Stimulated activated CD8-positive, alpha-beta memory T cell treated with anti-CD3 and anti-CD28 coated beads, Interleukin-12 subunit alpha, Interleukin-12 subunit beta, amount 100 ng/mL, for 24 hours (primary cell): ENCODE data around the gene APBA2.
"Not testable (repeated sequence)": the region's sequence is repeated elsewhere in the genome, so short reads cannot be mapped to it uniquely, and the experiment has no call there.

ENCODE experiments used
- DNase-seq: peaks from one replicate; pipeline ENCODE4 v3.0.0-alpha.2; 2020; ENCODE audit errors: extremely low read depth

Gene APBA2

DNA sequence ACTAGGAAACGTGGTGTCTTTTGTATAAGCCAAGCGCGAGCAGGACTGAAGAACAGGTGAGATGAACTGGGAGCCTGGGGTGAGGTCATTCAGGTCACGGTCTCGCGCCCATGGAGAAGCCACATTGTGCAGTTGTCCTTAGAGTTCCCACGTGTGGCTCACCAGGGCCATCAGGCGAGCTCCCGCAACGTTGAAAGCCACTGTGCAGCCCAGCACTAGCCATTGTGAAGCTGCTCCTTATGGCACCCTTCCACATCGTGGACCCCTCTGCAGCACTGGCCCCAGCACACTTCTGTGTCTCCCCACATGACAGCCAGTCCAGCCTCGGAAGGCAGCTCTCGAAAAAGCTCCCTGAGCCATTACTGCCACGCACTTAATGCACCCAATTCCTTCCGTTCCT lies 7.6 kb upstream of the APBA2 start:
- DNase-seq, result no peak

DNA sequence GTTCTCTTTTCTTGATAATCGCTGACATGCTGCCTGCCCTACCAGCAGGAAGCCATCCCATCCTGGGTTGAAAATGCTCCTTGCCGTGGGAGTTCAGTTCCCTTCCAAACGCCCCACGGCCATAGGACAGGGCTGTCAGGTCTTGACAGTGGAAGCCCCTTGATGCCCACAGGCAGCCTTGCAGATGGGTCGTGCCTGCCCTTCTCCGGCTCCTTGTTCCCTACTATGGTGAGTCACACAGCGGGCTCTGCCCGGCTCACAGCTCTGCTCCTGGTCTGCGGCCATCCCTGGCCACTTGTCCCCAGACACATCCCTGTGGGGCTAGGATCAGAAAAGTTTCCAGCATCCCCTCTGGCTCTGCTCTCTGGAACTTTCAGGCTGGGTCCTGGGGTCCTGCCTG lies 6.2 kb upstream of the APBA2 start:
- DNase-seq, result no peak

DNA sequence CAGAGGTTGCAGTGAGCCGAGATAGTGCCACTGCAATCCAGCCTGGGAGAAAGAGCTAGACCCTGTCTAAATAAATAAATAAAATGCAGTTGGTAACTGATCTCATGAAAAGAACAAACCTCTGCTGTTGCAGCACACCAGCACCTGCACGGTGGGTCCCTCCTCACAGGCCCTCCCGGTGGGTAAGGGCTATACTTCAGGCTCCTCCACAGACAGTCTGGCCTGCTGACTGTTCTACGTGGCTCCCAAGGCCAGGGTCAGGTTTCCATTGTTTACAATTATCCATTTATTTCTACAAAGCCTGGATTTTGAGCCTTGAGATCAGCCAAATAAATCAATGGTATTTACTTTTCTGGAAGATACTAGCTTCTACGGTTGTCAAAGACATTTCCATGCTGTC lies 5.1 kb upstream of the APBA2 start:
- no peak for DNase-seq

DNA sequence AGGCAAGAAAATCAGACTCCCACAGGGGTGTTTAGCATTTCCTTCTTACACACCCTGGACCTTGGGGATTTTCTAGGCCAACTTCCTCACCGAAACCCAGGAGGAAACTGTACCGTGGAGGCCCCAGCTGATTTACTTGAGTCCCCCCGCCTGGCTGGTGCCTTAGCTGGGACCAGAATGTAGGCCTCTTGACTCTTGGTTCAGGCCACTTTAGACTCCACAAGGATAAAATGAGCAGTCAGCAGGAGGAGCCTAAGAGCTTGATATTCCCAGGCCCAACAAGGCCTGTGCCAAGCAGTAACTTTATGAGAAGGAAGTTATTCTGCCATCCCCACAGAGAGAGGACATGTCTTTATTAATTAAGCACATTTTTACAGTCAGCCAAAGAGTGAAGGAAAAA lies 4.6 kb upstream of the APBA2 start:
- no peak for DNase-seq

DNA sequence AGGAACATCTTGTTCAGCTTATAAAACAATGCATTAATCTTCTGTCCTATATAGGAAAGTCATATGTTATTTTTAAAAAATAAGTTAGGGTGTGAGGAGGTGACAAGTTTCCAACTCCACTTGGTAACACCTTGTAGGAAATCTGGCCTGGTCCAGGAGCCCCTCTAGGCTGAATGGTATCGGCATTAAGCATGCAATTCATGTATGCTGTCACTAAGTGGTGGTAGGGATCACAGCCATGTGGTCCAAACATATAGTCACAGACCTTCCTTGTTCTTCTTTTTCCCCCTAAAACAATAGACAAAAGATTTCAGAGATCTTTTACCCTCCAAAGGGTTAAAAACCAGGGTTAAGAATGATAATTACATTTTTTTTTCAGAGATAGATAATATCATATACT lies 4.2 kb upstream of the APBA2 start:
- DNase-seq, result no peak

DNA sequence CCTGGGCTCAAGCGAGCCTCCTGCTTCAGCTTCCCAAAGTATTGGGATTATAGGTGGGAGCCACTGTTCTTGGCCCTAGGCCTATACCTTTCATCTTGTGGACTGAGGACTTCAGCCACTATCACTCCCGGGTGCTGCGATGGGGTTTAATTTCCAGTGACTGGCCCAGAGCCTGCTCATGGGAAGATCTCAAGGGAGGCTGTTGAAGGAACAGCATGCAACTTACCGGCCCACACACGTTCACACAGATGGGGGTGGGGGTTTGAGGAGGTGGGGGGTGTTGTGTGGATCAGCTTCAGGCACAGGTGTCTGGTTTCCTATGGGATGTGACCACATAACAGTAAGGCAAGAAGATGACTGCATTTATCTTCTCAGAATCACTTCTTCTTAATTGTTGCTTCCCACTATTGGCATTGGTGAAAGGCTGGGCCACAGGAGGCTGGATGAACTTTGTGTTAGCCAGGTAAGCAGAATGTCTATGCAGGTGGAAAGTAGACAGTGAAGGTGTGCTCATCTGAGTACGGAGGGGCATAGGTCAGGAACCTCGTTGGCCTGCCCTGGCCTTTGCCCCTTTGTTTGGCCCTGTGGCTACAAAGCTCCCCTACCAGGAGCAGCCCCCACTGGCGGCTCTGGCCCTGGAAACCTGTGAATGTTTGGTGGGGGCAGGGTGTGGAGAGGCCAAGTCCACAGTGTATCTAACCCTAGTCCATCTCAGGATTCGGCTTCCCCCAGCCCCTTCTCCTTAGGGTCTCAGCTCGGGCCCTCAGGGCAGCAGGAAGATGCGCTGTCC lies 1.4 kb upstream of the APBA2 start:
- DNase-seq, result no peak

DNA sequence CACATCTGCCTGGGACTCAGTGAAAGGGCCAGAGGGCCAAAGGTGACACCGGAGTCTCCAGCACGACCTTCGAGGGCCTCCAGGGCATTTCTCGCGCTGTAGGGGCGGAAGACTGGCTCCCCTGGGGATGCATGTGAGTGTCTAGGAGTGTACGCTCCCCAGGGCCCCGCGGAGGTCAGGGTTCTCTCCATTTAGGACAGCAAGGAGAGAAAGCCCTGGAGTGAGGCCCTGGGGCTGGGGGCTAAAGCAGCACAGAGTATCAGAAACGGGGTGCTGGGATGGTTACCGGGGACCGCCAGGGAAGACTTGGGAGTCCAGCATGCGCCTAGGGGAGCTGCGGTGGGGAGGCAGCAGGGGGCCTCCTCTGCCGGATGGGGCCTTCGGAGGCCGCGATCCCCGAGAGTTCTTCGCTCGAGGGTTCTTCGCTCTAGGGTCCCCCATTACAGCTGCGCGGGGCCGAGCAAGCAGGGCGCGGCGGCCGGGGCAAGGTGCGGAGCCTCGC lies 595 bp upstream of the APBA2 start:
- no peak for DNase-seq

DNA sequence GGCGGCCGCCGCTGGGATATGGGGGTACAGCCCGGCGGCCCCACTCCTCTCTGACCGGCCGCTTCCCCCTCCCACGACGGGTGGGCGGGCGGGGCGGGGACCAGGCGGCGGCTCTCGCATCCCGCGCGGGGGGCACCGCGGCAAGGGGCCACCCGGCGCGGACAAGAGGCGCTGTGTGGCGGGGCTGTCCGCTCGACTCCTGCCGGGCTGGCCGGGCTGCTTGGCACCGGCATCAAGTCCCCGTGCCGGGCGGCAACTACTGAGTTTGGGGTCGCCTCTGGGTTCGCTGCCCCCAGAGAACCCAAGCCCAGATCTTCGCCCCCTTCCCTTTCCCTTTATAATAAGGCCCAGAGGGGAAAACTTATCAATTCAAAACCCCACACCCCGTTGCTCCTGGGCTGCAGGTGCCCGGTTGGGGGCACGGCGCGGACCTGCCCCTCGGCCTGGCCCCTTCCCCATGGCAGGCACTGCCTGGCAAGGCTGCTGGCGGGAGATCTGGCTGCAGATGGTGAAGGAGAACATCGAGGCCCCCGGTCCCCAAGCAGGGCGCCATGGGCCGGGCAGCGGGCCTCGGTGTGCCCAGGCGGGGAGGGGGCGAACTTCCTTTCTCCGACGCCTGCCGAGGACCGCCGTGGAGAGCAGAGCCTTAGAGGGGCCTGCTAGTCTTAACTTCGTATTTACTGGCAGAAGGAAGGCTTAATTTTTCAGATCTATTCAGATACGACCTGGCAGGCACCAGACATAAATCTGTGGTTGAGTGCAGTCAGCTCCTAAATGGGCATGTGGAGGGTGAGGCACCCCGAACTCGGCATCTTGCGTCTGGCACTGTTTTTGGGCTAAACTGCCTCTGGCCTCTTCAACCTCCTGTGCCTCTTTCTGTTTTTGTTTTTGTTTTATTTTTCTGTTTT lies 911 bp downstream of the APBA2 start:
- DNase-seq, result no peak

DNA sequence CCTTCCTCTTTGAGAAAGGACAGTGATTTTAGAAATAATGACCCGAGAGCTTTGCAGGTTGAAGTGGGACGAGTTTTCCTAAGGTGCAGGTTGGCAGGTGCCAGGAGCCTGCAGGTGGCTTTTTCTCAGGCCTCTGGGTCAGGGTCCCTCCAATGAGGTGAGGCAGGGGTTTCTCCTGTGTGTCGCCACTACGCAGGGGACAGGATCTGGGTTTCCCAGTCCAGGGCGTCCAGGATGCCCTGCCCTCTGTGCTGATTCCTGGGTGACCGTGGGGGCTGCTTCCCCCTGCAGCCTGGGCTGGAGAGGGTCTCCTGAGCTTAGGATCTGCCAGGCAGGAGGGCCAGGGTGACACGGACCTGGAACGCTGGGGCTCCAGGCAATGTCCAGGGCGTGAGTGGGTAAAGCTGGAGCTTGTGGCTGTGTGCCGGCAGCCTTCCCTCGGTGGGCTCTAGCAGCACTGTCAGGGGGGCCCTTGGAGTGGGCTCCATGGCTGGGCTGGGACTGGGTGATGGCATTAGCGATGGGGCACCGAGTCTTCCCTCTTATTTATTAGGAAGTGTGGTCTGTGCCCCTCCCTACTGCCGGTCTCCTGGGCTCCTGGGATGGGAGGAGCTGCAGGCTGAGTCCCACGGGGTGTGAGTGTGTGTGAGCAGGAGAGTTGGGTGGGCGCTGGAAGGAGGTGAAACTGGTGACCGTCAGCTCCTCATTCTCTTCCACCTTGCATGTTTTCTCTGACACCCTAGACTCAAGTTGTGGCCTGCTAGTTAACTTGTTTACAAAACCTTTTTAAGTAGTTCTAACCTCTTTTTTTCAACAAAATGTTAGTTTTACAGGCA lies 1.8 kb downstream of the APBA2 start:
- DNase-seq, result no peak

DNA sequence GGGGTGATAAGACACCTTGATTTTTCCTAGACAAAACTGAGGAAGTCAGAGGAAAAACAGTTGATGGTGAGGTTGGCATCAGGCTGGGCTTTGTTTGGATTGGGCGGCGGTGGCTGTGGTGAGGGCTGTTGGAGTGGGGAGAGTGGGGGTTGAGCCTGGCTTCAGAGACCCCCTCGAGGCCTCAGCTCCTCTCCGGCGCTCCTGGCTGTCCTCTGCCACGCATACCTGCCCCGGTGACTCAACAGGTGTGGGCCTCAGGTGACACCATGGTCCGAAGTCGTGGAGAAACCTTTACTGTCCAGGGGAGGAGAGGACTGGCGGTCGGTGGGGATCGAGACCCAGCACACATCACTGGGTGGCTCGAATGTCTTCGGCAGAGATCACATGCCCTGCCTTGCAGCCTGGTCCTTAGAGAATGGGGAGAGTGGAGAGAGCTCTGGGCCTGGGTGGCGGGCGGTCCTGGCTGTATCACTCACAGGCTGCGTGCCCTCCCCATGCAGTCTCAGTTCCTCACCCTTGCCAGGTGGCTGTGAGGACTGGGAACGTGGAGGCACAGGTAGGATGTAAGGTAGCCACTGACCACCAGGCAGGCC lies 2.6 kb downstream of the APBA2 start:
- DNase-seq, result no peak

DNA sequence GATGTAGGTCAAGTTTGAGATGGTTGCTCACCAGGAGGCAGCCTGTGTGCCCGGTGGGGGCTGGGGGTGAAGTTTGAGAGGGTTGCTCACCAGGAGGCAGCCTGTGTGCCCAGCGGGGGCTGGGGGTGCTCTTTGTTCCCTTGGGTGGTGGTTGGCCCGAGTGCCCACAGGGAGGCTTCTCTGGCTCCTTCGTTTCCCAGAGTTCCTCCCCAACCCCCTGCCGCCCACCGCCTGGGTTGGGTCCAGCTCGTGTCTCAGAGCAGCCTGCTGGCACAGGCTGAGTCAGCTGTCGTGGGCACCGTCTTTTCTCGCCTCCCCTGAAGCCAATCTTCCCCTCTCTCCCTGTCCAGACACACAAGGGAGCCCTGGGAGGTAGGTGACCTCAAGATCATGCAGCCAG lies 3.1 kb downstream of the APBA2 start:
- DNase-seq, result no peak

DNA sequence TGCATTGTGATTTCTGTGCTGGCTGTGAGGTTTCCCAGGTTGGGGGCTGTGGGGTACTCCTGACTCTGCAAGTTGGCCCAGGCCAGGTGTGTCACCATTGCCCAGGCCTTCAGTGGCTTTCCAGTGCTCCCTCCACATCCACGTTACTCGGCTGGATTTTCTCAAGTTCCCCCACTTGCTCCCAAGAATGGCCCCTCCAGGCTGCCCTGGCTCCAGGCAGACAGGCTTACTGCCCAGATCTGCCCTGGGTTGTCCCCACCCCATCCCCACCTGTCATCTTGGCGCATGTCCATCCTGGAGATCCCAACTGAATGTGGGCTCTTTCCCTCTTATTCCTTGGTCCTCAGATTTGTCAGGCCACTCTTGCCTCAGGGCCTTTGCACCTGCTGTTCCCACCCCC lies 3.6 kb downstream of the APBA2 start:
- DNase-seq, result no peak

DNA sequence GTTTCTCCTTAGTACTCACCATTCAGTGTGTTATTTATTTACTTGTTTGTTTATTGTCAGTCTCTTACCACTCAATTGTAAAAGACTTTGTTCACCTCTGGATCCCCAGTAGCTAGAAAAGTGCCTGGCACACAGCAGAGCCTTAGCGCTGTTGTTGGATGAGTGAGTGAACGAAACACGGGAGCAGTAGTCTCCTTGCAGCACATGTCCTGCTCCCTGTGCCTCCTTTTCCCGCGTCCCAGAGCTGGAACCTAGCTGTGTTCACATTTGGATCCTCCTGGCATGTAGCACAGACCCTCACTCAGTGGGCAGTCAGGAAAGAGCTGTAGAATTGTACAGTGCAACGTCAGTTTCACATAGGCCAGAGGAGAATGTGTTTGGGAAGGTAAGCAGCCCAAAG lies 4.1 kb downstream of the APBA2 start:
- not testable (repeated sequence) for DNase-seq

DNA sequence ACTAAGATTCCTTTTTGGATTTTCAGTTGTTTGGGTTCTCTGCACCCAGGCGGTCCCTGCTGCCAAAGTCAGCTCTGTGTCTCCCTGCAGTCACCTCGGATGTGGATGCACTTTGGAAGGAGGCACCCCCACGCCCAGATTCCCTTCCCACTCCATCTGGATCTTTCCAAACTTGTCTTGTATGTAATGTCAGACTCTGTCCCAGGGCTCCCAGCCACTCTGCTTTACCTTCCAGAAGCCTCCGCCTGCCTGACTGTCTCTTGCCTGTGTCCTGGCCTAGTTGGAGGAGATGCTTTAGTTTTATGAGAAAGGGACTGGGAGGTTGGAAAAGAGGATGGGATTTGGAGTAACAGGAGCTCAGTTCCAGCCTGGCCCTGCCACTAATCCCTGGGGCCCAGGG lies 4.5 kb downstream of the APBA2 start:
- not testable (repeated sequence) for DNase-seq

DNA sequence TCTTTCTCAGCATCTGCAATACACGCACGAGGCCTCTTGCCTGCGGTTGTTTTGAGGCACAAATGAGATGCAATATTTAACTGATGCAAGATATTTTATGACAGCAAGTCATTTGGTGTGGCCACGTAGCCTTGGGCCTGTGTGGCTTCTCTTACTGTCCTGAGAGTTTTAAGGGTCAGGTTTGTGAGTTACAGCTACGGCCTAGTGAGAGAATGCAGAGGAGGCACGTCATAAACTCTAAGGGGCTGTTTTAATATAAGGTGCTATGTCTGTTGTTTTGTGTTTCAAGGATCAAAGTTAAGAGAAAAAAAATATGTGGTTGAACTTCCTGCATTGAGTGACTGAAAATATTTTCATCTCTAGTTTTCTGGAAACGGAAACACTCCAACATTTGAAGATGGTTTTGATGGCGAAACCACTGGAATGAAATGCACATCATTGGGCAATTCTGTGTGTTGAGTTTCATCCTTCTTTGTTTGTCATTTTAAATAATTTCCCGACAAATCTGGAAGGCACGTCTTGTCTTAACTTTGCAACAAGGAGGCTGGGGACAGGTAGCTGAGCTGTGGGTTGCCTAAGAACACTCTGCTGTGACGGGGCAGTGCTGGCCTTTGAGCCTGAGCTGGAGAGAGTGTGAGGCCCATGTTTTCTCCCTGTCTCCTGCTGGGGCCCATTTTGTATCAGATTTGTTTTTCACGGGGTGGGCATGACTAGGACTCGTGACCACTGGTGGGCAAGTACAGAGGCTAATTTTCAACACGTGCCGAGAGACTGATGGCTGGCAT lies 5.1 kb downstream of the APBA2 start:
- no peak for DNase-seq

DNA sequence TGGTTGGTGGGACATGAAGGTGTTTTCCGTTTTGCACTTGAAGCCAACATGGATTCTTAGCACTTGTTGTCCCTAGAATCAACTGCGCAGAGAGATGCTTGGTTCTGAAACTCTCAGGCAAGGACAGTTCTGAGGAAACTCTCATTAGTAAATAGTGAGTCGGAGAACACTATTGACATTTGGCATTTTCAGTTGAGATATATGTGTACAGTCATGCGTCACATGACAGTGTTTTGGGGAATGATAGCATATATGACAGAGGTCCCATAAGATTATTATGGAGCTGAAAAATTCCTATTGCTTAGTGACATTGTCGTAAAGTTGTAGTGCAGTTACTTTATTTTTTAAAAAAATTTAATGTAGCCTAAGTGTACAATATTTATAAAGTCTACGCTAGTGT lies 5.8 kb downstream of the APBA2 start:
- no peak for DNase-seq

DNA sequence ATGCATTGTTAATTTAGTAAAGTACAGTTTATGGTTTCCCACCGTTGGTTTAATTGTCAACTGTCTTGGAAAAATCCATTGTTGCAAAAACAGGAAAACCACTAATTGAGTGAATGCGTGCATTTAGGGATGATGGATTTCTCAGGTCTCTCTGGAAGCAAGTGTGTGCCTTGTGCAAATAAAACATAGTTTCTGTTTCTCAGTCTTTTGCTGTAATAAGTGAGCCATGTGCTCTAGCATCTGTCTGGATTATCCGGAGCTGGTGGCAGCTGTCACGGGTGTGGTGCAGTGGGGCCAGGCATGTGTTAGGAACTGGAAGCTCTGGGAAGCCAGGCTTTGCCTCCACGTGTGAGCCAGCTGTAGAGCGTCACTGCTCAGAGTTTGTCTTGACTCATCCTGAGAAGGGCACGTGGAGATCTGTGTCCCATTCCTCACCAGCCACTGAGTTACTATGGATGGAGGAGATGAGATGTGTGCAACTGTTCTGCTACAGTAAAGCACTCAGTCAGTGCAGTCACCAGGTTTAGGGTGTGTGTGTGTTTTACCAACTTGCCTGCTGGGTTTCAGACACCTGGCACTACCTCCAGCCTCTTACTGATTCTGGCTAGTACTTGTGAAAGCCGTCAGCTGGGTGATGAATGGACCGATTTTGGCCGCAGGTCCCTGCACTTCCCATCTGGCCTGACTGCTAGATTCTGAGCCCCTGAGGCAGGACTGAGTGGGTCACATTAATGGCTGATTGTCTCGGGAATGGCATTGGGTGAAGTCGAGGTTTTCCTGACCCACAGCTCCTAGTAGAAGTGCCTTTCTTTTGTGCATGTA lies 7.2 kb downstream of the APBA2 start:
- DNase-seq, result no peak

DNA sequence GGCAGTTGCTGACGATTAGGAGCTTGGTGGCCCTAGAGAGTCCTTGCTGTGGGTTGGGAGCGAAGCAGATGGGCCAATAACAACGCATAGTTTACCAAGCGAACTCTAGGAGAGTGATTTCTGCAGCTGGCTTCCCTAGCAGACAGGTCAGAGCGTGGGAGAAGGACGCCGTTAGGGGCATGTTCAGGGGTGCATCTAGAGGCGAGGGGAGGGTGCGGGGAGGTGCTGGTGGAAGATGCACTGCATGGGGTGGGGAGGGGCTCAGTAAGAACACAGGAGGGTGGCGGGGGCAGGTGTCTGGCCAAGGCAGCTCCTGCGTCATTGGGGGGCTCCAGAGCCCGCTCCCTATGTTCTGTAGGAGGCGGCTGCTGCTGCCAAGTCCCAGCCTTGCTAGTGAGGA lies 8.9 kb downstream of the APBA2 start:
- no peak for DNase-seq

DNA sequence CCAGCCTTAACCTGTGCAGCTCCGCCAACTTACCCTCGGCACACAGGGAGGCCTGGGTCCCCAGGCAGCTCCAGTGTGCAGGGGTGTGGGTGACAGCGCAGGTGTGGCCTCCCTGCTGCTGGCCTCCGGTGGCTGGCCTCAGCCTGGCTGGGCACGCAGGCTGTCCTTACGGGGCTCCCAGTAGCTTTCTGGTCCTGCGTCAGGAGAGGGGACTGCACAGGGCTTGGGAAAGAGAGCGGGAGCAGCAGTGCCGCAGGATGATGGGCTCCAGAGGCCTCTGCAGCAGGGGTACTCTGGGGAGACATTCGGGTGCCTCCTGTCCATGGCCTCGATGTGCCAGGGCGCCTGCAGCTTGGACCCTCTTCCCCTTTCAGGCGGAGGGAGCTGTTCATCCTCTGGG lies 9.4 kb downstream of the APBA2 start:
- DNase-seq, result no peak

DNA sequence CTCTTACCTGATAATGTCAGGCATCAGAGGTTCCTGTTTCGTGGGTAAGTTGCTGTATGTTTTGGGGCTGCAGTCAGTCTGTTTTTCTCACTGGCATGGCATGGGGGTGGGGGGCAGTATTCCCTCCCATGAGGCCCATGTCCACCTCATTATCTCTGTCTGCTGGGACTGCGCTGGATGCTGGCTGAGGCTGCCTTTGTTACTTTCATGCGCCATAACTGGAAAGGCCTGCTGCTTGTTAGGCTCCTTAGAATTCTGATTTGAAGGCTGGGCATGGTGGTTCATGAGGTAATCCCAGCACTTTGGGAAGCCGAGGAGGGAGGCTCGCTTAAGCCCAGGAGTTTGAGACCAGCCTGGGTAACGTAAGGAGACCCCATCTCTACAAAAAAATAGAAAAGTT lies 9.8 kb downstream of the APBA2 start:
- no peak for DNase-seq
